NT2/D1 (cell line): Measurements from ENCODE around the gene TK2.

ENCODE experiments used
- SUZ12 ChIP-seq: IDR thresholded peaks from 2 replicates; pipeline ENCODE4 v1.6.1; 2011; ENCODE audit not compliant: insufficient read length, insufficient read depth; ENCODE audit errors: extremely low read depth
- ZNF274 ChIP-seq: IDR thresholded peaks from 2 replicates; pipeline ENCODE4 v1.6.1; 2011; ENCODE audit warnings: mild to moderate bottlenecking, low read depth, low read length

DNA sequence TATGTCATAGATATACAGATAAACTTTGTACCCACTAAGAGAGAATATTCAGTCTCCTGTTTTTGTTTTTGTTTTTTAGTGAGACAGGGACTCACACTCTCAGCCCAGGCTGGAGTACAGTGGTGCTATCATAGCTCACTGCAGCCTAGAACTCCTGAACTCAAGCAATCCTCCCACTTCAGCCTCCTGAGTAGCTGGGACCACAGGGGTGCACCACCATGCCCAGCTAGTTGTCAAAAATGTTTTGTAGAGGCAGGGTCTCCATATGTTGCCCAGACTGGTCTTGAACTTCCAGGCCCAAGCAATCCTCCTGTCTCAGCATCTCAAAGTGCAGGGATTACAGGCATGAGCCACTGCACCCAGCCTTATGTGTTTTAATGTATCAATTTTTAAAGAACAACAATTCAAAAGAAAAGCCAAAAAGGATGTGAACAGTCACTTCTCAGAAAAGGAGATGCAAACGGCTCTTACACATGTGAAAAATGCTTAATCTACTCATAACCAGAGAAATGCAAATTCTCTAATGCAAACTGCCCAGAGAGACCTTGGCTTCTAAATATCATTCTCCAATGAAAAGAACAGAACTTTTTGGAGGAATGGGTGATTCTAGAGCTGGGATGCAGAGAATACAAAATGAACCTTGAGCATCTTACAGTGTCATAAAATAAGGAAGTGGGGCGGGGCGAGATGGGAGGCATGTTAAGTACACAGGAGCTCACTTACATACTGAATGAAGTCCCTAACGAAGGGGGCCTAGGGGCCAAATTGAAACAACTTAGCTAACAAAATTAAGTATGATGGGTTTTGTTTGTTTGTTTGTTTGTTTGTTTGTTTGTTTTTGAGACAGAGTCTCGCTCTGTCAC is 47.3 kb upstream of the TK2 start:
- TF ChIP-seq ZNF274 (no peak), SUZ12 (no peak)
